Measurements from ENCODE around the gene CLNK.

- no peak for TF ChIP-seq SUZ12 (IDR thresholded peaks at IDR 0.05; ENCODE audit: extremely low read depth, insufficient read depth, insufficient read length)
- TF ChIP-seq YY1 (IDR thresholded peaks at IDR 0.05; ENCODE audit: insufficient read depth, insufficient read length), result no peak
- TF ChIP-seq ZNF274 (IDR thresholded peaks at IDR 0.05; ENCODE audit: low read depth, low read length), result no peak
Observed at GRCh38 chr4:10731162-10731561, 46.6 kb upstream of the CLNK start.
